Neural cell (in vitro differentiated cells): ENCODE data around the gene MADCAM1. TPM values are rescaled to one million over a fixed set of nuclear protein-coding genes. Genes with fewer than 3 reads are reported as not detected.

Source experiments
- H2AFZ ChIP-seq: fragments of 200-600, 300-800 bp; sonication (generic), shearing (Covaris generic); 2 replicates; pipeline ENCODE4 v1.6.0; 2014; ENCODE audit warnings: low read depth, mild to moderate bottlenecking, antibody characterized with exemption, low read length, moderate library complexity
- H3F3A ChIP-seq: fragments of 200-600 bp; shearing (Covaris generic); 2 replicates; pipeline ENCODE4 v1.6.1; 2016; ENCODE audit warnings: mild to moderate bottlenecking, moderate library complexity, mixed read lengths, antibody characterized with exemption, low read length; ENCODE audit not compliant: insufficient read depth, poor library complexity, severe bottlenecking
- H3K27ac ChIP-seq: fragments of 200-600, 300-800 bp; sonication (generic), shearing (Covaris generic); 2 replicates; pipeline ENCODE4 v1.5.1; 2014; ENCODE audit warnings: mild to moderate bottlenecking, low read length, moderate library complexity
- H3K27me3 ChIP-seq: fragments of 300-800, 200-600 bp; sonication (generic), shearing (Covaris generic); 2 replicates; pipeline ENCODE4 v1.6.0; 2014; ENCODE audit warnings: mild to moderate bottlenecking, low read depth, low read length, moderate library complexity; ENCODE audit not compliant: insufficient read depth
- H3K36me3 ChIP-seq: fragments of 300-800, 200-600 bp; sonication (generic), shearing (Covaris generic); 2 replicates; pipeline ENCODE4 v1.5.1; 2014; ENCODE audit warnings: mild to moderate bottlenecking, antibody characterized with exemption, low read length, moderate library complexity; ENCODE audit not compliant: insufficient read depth
- H3K4me2 ChIP-seq: fragments of 300-800, 200-600 bp; sonication (generic), shearing (Covaris generic); 2 replicates; pipeline ENCODE4 v1.6.0; 2014; ENCODE audit warnings: mild to moderate bottlenecking, low read length
- H3K4me3 ChIP-seq: fragments of 300-800, 200-600 bp; sonication (generic), shearing (Covaris generic); 2 replicates; pipeline ENCODE4 v1.5.1; 2014; ENCODE audit warnings: mild to moderate bottlenecking, low read length, moderate library complexity
- H3K79me2 ChIP-seq: fragments of 200-600 bp; shearing (Covaris generic); replicated peaks from 2 replicates; pipeline ENCODE4 v1.6.0; 2014; ENCODE audit warnings: mild to moderate bottlenecking, low read length, moderate library complexity; ENCODE audit not compliant: insufficient read depth
- H3K9ac ChIP-seq: fragments of 300-800, 200-600 bp; sonication (generic), shearing (Covaris generic); 2 replicates; pipeline ENCODE4 v1.6.1; 2016; ENCODE audit warnings: mild to moderate bottlenecking, low read length, mixed read lengths
- H3K9me2 ChIP-seq: fragments of 200-600 bp; shearing (Covaris generic); 2 replicates; pipeline ENCODE4 v1.6.1; 2016; ENCODE audit warnings: mild to moderate bottlenecking, low read length, mixed read lengths; ENCODE audit not compliant: insufficient read depth
- H3K9me3 ChIP-seq: fragments of 200-600, 300-800 bp; sonication (generic), shearing (Covaris generic); 2 replicates; pipeline ENCODE4 v1.6.1; 2016; ENCODE audit warnings: mild to moderate bottlenecking, mixed run types, low read length, moderate library complexity, mixed read lengths
- H4K20me1 ChIP-seq: fragments of 200-600 bp; shearing (Covaris generic); 2 replicates; pipeline ENCODE4 v1.6.1; 2016; ENCODE audit warnings: mild to moderate bottlenecking, mixed run types; ENCODE audit not compliant: insufficient read depth
- CTCF ChIP-seq: fragments of 450-650 bp; IDR thresholded peaks from 2 replicates; pipeline ENCODE4 v1.5.1; 2014; ENCODE audit warnings: antibody characterized with exemption, mild to moderate bottlenecking, moderate library complexity; ENCODE audit not compliant: poor library complexity, severe bottlenecking
- EP300 ChIP-seq: fragments of 450-650 bp; conservative IDR thresholded peaks from 2 replicates; pipeline ENCODE4 v1.6.1; 2014; ENCODE audit warnings: antibody characterized with exemption, mild to moderate bottlenecking, moderate library complexity; ENCODE audit not compliant: poor library complexity, severe bottlenecking
- EZH2 ChIP-seq: fragments of 200-600, 300-800 bp; shearing (Covaris generic), sonication (generic); IDR thresholded peaks from 2 replicates; pipeline ENCODE4 v1.6.1; 2014; ENCODE audit warnings: antibody characterized with exemption, low read length, borderline replicate concordance, mild to moderate bottlenecking; ENCODE audit not compliant: insufficient read depth, poor library complexity, severe bottlenecking
- MXI1 ChIP-seq: fragments of 450-650 bp; conservative IDR thresholded peaks from 2 replicates; pipeline ENCODE4 v1.6.1; 2014; ENCODE audit warnings: antibody characterized with exemption, mild to moderate bottlenecking; ENCODE audit not compliant: poor library complexity, severe bottlenecking
- POLR2AphosphoS5 ChIP-seq: IDR thresholded peaks from 2 replicates; pipeline ENCODE4 v1.6.1; 2012
- RAD21 ChIP-seq: fragments of 450-650 bp; conservative IDR thresholded peaks from 2 replicates; pipeline ENCODE4 v1.6.1; 2014; ENCODE audit warnings: antibody characterized with exemption, mild to moderate bottlenecking, moderate library complexity
- REST ChIP-seq: IDR thresholded peaks from 2 replicates; pipeline ENCODE4 v1.6.1; 2012; ENCODE audit warnings: borderline replicate concordance
- SMC3 ChIP-seq: fragments of 450-650 bp; conservative IDR thresholded peaks from 2 replicates; pipeline ENCODE4 v1.6.1; 2014; ENCODE audit warnings: antibody characterized with exemption, mild to moderate bottlenecking, moderate library complexity; ENCODE audit not compliant: poor library complexity
- TAF1 ChIP-seq: IDR thresholded peaks from 2 replicates; pipeline ENCODE4 v1.6.1; 2012; ENCODE audit warnings: low read depth
- polyA plus RNA-seq: library from polyadenylated mRNA; depleted of rRNA; stranded (reverse); fragments of >200 nt; gene quantifications from 2 replicates; pipeline ENCODE4 v1.2.3, GENCODE V29; 2014

Gene MADCAM1
- polyA plus RNA-seq, 1 donor from 2014 or later: 1.0 TPM

DNA sequence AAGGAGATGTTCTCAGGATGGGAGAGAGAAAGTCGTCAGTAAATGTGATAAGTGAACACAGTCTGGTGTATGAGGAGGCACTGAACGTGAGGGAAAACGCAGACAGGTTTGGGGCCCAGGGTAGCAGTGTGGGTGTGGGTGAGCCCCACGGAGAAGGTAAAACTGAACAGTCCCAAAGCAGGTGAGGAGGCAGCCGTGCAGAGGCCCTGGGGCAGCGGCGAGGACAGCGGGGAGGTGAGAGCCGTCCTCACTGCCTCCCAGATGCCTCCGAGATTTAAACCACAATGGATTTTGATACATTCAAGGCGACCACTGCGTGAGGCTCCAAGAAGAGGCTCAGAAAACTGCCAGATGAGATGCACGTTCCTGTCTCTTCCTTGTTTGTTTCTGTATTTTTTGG lies 20.9 kb upstream of the MADCAM1 start:
- Histone ChIP-seq H3K4me3 (no peak overlapping the region), H3F3A (no peaks in the 10 kb centered on the region), H3K9ac (no peak overlapping the region), H3K4me2 (no peak overlapping the region), H3K27me3 (no peaks in the 10 kb centered on the region), H2AFZ (no peak overlapping the region), H3K9me2 (no peaks in the 10 kb centered on the region), H3K9me3 (no peaks in the 10 kb centered on the region), H3K36me3 (no peaks in the 10 kb centered on the region), H3K79me2 (no peaks in the 10 kb centered on the region), H4K20me1 (no peaks in the 10 kb centered on the region), H3K27ac (no peak overlapping the region)
- TF ChIP-seq REST (no peak), SMC3 (no peak), RAD21 (no peak), EP300 (no peak), TAF1 (no peak), MXI1 (no peak), EZH2 (no peak), POLR2AphosphoS5 (no peak), CTCF (no peak)

DNA sequence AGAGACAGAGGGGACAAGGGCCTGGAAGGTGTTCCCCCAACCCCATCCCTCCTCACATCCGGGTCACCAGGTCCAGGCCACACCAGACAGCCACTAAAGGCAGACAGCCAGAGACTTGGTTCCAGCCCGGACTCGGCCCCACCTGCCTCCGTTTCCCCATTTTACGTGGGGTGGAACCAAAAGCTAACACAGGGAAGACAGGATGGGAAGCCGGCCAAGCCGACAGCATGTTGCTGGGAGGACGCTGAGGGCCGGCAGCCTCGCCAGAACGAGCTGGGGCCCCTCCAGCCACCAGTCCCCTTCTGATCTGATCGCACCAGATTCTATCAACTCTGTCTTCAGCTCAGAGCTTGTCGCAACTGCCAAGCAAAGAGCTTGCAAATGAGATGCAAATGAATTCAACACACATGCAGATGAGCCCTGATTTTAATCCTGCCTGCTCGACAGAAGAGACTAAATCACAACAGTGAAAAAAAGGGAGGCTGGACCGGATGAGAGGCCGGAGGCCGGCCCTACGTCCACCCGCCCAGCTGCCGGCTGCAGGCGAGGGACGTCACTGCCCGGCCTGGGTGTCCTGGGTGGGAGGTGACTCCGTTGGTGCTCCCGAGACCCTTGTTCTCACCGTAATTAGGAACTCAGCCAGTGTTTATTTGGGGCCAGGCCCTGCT lies 17.9 kb upstream of the MADCAM1 start:
- H4K20me1 ChIP-seq: no peaks in the 10 kb centered on the region
- no peaks in the 10 kb centered on the region for H3F3A ChIP-seq
- TF ChIP-seq EP300 (no peak), MXI1 (no peak), CTCF (no peak), SMC3 (no peak), TAF1 (no peak), REST (no peak), RAD21 (no peak), POLR2AphosphoS5 (no peak)
- H3K27ac ChIP-seq: peak overlapping the region; percentile 47
- H3K4me3 ChIP-seq: no peak overlapping the region
- H3K9me2 ChIP-seq: no peaks in the 10 kb centered on the region
- H3K4me2 ChIP-seq: no peak overlapping the region
- H2AFZ ChIP-seq: no peak overlapping the region
- no peaks in the 10 kb centered on the region for H3K36me3 ChIP-seq
- peak overlapping the region; percentile 49 for H3K9ac ChIP-seq
- no peaks in the 10 kb centered on the region for H3K79me2 ChIP-seq
- no peaks in the 10 kb centered on the region for H3K27me3 ChIP-seq
- H3K9me3 ChIP-seq: peaks cover 2% of the 10 kb centered on the region
